HG03175 (cell line): ENCODE data around the gene ZNF367.

ENCODE experiments used
- ATAC-seq: cut with Tn5 transposase; IDR thresholded peaks from one replicate; pipeline ENCODE4 v1.9.1; 2021; ENCODE audit warnings: mild to moderate bottlenecking, moderate library complexity; ENCODE audit not compliant: unreplicated experiment

The ZNF367 gene

GRCh38 chr9:96408409-96409280 is 9.5 kb downstream of the ZNF367 start:
- ATAC-seq, result no peak

- no peak for ATAC-seq
Observed at GRCh38 chr9:96400132-96400910, 17.8 kb downstream of the ZNF367 start.

GRCh38 chr9:96399325-96399633 is 18.9 kb downstream of the ZNF367 start:
- no peak for ATAC-seq

- no peak for ATAC-seq
Observed at GRCh38 chr9:96398582-96399324, 19.4 kb downstream of the ZNF367 start.

- no peak for ATAC-seq
Observed at GRCh38 chr9:96395964-96396363, 22.2 kb downstream of the ZNF367 start.

- no peak for ATAC-seq
Observed at GRCh38 chr9:96394832-96395496, 23.2 kb downstream of the ZNF367 start.

GRCh38 chr9:96392263-96392662 is 25.9 kb downstream of the ZNF367 start:
- no peak for ATAC-seq

GRCh38 chr9:96391021-96391765 is 27.0 kb downstream of the ZNF367 start:
- ATAC-seq, result no peak

GRCh38 chr9:96388144-96388543 is 30.0 kb downstream of the ZNF367 start:
- ATAC-seq, result no peak

GRCh38 chr9:96386157-96386556 is 32.0 kb downstream of the ZNF367 start:
- no peak for ATAC-seq

GRCh38 chr9:96383165-96383942 is 34.8 kb downstream of the ZNF367 start, which contains the start of gene SLC35D2:
SLC35D2 (minus strand) TSS chr9:96383711; CDS start chr9:96383634, 77 bp downstream.
- no peak for ATAC-seq

GRCh38 chr9:96382839-96383164 is 35.4 kb downstream of the ZNF367 start:
- ATAC-seq, result no peak

- no peak for ATAC-seq
Observed at GRCh38 chr9:96382175-96382574, 36.0 kb downstream of the ZNF367 start.

GRCh38 chr9:96381696-96382095 is 36.5 kb downstream of the ZNF367 start:
- no peak for ATAC-seq

- no peak for ATAC-seq
Observed at GRCh38 chr9:96381125-96381524, 37.0 kb downstream of the ZNF367 start.

GRCh38 chr9:96379461-96379860 is 38.7 kb downstream of the ZNF367 start:
- ATAC-seq, result no peak

GRCh38 chr9:96378187-96378586 is 40.0 kb downstream of the ZNF367 start:
- no peak for ATAC-seq

- no peak for ATAC-seq
Observed at GRCh38 chr9:96376891-96377874, 41.0 kb downstream of the ZNF367 start.
